ENCODE measurements around the gene RNH1.

- TF ChIP-seq CTCF (conservative IDR thresholded peaks at IDR 0.05; ENCODE audit: low read length) (no peak), EZH2phosphoT487 (IDR thresholded peaks at IDR 0.05; ENCODE audit: borderline replicate concordance) (no peak)
These were observed 18.1 kb downstream of the RNH1 start for GRCh38 chr11:488992-489391.
